Aorta (tissue), 5 donors: ENCODE measurements around the gene ACAD8. TPM values are rescaled to one million over a fixed set of nuclear protein-coding genes. Genes with fewer than 3 reads are reported as not detected.
"Not testable (repeated sequence)": the region's sequence is repeated elsewhere in the genome, so short reads cannot be mapped to it uniquely, and the experiment has no call there.

Experiments
- ATAC-seq: fragments of 200-7000 bp; cut with Tn5 transposase; one replicate; pipeline ENCODE4 v1.9.1; 2022; ENCODE audit warnings: moderate library complexity; ENCODE audit not compliant: low FRiP score
- DNase-seq, 2 donors: peaks; one replicate each; pipeline ENCODE4 v3.0.0-alpha.2; 2020
- H3K27ac ChIP-seq, 2 donors: one replicate each; pipeline ENCODE4 v1.5.1; 2013; ENCODE audit warnings: low read length in 2 of 2, mild to moderate bottlenecking in 2 of 2, moderate library complexity in 2 of 2, control low read depth in 1 of 2, inconsistent platforms in 1 of 2, low read depth in 1 of 2
- H3K27me3 ChIP-seq, 2 donors: one replicate each; pipeline ENCODE4 v1.6.1; 2013; ENCODE audit warnings: control low read depth in 1 of 2, low read length in 1 of 2, mild to moderate bottlenecking in 1 of 2, moderate library complexity in 1 of 2; ENCODE audit not compliant: insufficient read depth in 2 of 2, control insufficient read depth in 1 of 2
- H3K36me3 ChIP-seq, 2 donors: one replicate each; pipeline ENCODE4 v1.6.1; 2013; ENCODE audit warnings: control low read depth in 1 of 2, low read length in 1 of 2, mild to moderate bottlenecking in 1 of 2; ENCODE audit not compliant: insufficient read depth in 2 of 2, control insufficient read depth in 1 of 2
- H3K4me1 ChIP-seq, 2 donors: one replicate each; pipeline ENCODE4 v1.6.1; 2013; ENCODE audit warnings: low read length in 2 of 2, control low read depth in 1 of 2, mild to moderate bottlenecking in 1 of 2, moderate library complexity in 1 of 2; ENCODE audit not compliant: insufficient read depth in 2 of 2, control insufficient read depth in 1 of 2
- H3K4me3 ChIP-seq, 2 donors: one replicate each; pipeline ENCODE4 v1.5.1; 2013; ENCODE audit warnings: low read length in 2 of 2, control low read depth in 1 of 2, mild to moderate bottlenecking in 1 of 2
- H3K9me3 ChIP-seq: one replicate; pipeline ENCODE4 v1.6.1; 2013; ENCODE audit warnings: mild to moderate bottlenecking, low read length; ENCODE audit not compliant: control insufficient read depth
- WGBS, 2 donors: extraction: QIAGEN DNeasy Blood & Tissue Kit; methylation state at CpG; one replicate each; pipeline ENCODE4 v1.1.7; 2013; 5-methylcytosine and 5-hydroxymethylcytosine counted together
- intact Hi-C, 2 donors: fragments of 100-400 bp; cut with DNase I; formaldehyde crosslinking; loops; one replicate each; pipeline versions ENCODE4 v1.14.2 to v1.15.0; 2022
- polyA plus RNA-seq, 2 donors: library from polyadenylated mRNA; stranded (reverse); fragments of 200-250 nt; gene quantifications; one replicate each; pipeline ENCODE4 v1.2.3, GENCODE V29; 2013
- total RNA-seq, 2 donors: library from RNA; stranded (reverse); fragmentation: NEBNext Ultra II Directional; extraction: Animal tissue kit (Norgen Biotek cat#: 25700); gene quantifications; one replicate each; pipeline ENCODE4 v1.2.1, GENCODE V29; 2021
- donor health status: healthy with polysubstance abuse.
- donor health status: Bipolar disorder and iron deficiency.
- donor health status: DM: no; HTN: no; CAD: no.
- donor health status: DM: no; HTN: no; CAD: no.
- donor health status: DM: yes; HTN: yes; CAD: no.

ACAD8 gene
- total and polyA plus RNA-seq, 4 donors: 7.8 to 25.3 (median 19.6) TPM

DNA sequence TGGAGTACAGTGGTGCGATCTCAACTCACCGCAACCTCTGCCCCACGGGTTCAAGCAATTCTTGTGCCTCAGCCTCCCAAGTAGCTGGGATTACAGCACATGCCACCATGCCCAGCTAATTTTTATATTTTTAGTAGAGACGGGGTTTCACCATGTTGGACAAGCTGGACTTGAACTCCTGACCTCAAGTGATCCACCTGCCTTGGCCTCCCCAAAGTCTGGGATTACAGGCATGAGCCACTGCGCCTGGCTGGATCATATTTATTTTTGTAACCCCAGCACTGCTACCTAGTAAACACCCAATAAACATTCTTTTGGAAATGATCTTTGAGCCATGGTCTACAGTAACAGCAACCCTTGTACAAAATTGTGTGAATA is 1.8 kb downstream of the ACAD8 start:
- not testable (repeated sequence) for DNase-seq, H3K36me3 ChIP-seq, H3K27ac ChIP-seq, H3K4me1 ChIP-seq, ATAC-seq, H3K27me3 ChIP-seq, H3K9me3 ChIP-seq, H3K4me3 ChIP-seq
- 97 to 98% methylated on average over 5 of the region's 5 CpGs for WGBS, 2 donors
- intact Hi-C loops: loop anchor here in 1 of 2 donors (10.0 kb wide), 1 partner anchor 330 kb away; no protein-coding TSS in a partner anchor

DNA sequence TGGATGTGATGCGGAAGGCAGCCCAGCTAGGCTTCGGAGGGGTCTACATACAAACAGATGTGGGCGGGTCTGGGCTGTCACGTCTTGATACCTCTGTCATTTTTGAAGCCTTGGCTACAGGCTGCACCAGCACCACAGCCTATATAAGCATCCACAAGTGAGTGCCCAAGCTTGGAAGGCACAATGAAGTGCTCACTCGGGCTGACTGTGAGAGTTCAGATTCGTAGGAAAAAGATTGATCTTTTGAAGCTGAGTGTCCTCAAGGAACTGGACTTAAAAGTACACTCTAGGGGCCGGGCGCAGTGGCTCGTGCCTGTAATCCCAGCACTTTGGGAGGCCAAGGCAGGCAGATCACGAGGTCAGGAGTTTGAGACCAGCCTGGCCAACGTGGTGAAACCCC is 3.7 kb downstream of the ACAD8 start:
- Histone ChIP-seq H3K27me3 (no peaks in the 10 kb centered on the region), H3K27ac (no peak overlapping the region), H3K4me3 (no peak overlapping the region), H3K4me1 (no peaks in the 10 kb centered on the region), H3K36me3 (peaks cover 3 to 4% of the 10 kb centered on the region in 2 donors), H3K9me3 (no peaks in the 10 kb centered on the region)
- DNase-seq (no peak), ATAC-seq (no peak)
- 89 to 93% methylated on average over 11 of the region's 11 CpGs for WGBS, 2 donors
- intact Hi-C loops: loop anchor here in 1 of 2 donors (10.0 kb wide), 1 partner anchor 332 kb away; no protein-coding TSS in a partner anchor

DNA sequence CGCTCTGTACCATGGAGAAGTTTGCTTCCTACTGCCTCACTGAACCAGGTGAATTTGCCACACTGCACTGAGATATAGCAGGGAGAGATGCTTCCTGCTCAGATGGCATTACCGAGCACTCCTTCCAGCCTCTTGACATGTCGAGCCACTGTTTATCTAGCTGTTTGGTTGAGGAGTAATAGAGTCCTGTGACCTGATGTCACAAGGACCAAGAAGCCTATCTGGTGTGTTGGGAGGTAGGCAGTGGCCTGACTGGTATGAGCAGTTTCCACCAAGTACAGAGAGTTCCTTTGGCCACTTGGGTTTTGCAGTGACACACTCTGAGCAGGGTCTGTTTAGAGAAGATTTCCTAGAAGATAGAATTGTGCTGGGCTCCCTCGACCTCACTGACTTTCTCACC is 5.2 kb downstream of the ACAD8 start:
- intact Hi-C loops: loop anchor here in 1 of 2 donors (10.0 kb wide), 1 partner anchor 334 kb away; no protein-coding TSS in a partner anchor
- Histone ChIP-seq H3K27me3 (no peaks in the 10 kb centered on the region), H3K4me3 (no peak overlapping the region), H3K36me3 (peaks cover 4 to 6% of the 10 kb centered on the region in 2 donors), H3K9me3 (no peaks in the 10 kb centered on the region), H3K4me1 (no peaks in the 10 kb centered on the region), H3K27ac (no peak overlapping the region)
- DNase-seq: no peak
- 86 to 89% methylated on average over 4 of the region's 4 CpGs for WGBS, 2 donors
- ATAC-seq: no peak

DNA sequence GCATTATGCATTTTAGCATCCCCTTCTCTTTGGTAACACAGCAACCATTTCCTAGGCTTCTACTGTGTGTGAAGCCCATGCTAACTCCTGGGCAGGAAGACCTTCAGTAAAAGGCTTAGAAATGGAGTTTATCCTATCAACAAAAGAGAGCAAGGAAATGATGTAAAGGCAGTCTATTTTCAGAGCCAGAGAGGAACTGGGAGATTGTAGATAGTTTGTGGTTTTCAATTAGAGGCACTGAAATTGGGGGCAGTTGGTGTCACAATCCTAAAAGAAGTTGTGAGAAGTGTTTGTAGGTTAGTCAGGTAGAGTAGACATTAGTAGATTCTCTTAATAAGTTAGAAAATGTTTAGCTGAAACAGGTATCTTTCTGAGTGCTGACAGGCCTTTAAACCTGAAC is 7.1 kb downstream of the ACAD8 start:
- Histone ChIP-seq H3K36me3 (peaks cover 4 to 8% of the 10 kb centered on the region in 2 donors), H3K27me3 (no peaks in the 10 kb centered on the region), H3K9me3 (no peaks in the 10 kb centered on the region), H3K4me3 (no peak overlapping the region), H3K27ac (no peak overlapping the region), H3K4me1 (no peaks in the 10 kb centered on the region)
- ATAC-seq (no peak), DNase-seq (no peak)
- intact Hi-C loops: no loop called here

DNA sequence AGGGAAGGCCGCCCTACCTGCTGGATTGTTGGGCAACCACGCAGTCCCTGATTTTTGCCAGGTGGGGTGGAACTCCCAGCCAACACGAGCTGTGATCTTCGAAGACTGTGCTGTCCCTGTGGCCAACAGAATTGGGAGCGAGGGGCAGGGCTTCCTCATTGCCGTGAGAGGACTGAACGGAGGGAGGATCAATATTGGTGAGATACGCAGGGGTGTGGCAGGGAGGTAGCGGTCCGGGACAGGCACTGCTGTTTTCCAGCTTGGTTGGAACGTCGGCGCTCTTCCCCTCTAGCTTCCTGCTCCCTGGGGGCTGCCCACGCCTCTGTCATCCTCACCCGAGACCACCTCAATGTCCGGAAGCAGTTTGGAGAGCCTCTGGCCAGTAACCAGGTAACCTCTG is 7.6 kb downstream of the ACAD8 start:
- Histone ChIP-seq H3K9me3 (no peaks in the 10 kb centered on the region), H3K27ac (no peak overlapping the region), H3K36me3 (peaks cover 4 to 8% of the 10 kb centered on the region in 2 donors), H3K27me3 (no peaks in the 10 kb centered on the region), H3K4me3 (no peak overlapping the region), H3K4me1 (no peaks in the 10 kb centered on the region)
- DNase-seq: peak in 1 of 2 donors; percentile 57
- WGBS, 2 donors: 93 to 94% methylated on average over 16 of the region's 16 CpGs
- intact Hi-C loops: no loop called here
- ATAC-seq: no peak

DNA sequence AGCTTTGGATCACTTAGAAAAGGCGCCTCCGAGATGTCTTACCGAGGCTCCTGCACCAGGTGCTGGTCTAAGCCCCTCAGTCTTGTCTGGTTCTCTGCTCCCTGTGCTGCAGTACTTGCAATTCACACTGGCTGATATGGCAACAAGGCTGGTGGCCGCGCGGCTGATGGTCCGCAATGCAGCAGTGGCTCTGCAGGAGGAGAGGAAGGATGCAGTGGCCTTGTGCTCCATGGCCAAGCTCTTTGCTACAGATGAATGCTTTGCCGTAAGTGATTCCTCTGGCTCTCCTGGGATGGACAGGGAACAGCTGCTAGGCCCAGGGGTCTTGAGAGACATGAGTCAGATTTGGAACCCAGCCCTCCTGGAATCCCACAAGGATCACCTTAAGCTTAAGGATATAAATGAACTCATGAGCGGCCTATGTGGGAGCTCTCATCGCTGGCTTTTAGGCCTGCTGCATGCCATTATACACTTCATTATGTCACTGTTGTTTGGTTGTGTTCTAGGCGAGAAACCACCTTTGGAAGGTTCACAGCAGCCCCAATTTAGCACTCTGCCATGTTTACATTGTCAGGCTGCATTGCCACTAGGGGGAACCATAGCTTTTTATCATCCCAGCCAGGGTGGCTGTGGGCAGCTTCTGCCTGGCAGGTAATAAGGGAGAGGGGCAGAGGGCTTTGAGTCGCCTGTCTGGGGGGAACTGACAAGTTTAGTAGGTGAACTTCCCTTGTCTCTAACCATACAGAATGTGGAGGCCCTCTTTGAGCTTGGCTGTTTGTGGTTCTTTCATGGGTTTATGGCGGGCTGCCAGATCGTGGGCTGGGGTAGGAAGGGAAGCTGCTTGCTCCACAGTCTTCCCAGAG is 8.5 kb downstream of the ACAD8 start:
- Histone ChIP-seq H3K36me3 (peaks cover 4 to 8% of the 10 kb centered on the region in 2 donors), H3K27ac (no peak overlapping the region)

DNA sequence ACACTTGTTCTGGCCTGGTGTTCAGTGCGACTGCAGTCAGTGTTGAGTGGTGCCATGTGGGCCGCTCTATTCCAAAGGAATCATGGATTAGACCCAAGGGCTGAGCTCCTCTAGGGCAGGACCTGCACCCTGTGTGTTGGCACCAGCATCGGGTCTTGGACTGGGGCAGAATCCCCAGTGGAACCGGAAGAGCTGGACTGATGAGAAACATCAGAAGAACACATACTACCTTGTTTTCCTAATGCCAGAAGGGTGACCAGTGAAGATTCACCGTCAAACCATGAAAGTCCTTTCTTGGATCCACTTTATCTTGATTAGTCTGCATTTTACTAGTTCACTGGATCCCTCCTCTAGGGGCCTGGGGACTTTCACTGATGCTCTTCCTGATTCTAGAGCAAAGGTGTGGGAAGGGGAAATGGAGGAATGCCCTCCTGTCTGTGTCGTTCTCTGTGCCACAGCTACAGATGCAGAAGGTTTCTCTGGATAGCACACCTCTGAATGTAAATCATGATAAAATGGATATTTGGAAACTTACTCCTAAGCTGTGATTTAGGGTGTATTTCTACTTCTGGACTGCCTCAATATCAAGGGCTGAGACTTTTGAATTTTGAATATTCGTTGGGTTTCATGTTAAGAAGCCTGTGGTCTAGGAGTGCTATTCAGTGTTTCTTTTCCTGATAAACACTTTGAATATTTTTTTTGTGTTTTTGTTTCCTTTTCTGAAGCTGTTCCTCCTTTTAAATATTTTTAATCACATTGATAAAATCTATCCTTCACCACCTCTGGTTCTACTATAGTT is 11.8 kb downstream of the ACAD8 start:
- 87 to 89% methylated on average over 7 of the region's 7 CpGs for WGBS, 2 donors
- Histone ChIP-seq H3K27me3 (no peaks in the 10 kb centered on the region), H3K4me3 (no peak overlapping the region), H3K9me3 (no peaks in the 10 kb centered on the region), H3K27ac (no peak overlapping the region), H3K4me1 (no peaks in the 10 kb centered on the region), H3K36me3 (peaks cover 0 to 5% of the 10 kb centered on the region in 2 donors)
- intact Hi-C loops: no loop called here
- ATAC-seq (no peak), DNase-seq (no peak)

More for the DNA sequence above, 8.5 kb downstream of the ACAD8 start:
- intact Hi-C loops: no loop called here
- no peaks in the 10 kb centered on the region for H3K9me3 ChIP-seq
- H3K4me3 ChIP-seq: no peak overlapping the region
- ATAC-seq (no peak), DNase-seq (no peak)
- H3K27me3 ChIP-seq: no peaks in the 10 kb centered on the region
- H3K4me1 ChIP-seq: no peaks in the 10 kb centered on the region
- 86 to 89% methylated on average over 14 of the region's 14 CpGs for WGBS, 2 donors

DNA sequence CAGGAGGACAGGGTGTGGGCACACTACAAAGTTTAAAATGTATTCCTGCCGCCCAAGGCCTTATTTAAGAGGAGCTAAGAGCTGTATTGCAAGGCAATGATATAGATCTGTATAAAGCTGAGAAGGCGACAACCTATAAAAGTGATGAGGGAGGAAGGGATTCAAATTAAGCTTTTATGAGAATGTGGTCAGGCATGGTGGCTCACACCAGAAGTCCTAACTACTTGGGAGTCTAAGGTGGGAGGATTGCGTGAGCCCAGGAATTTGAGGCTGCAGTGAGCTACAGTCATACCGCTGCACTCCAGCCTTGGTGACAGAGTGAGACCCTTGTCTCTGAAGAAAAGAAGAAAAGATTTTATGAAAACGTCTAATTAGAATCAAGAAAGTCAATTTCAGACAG is 13.1 kb downstream of the ACAD8 start:
- Histone ChIP-seq H3K4me1 (no peaks in the 10 kb centered on the region), H3K36me3 (peaks cover 0 to 5% of the 10 kb centered on the region in 2 donors), H3K4me3 (no peak overlapping the region), H3K27me3 (no peaks in the 10 kb centered on the region), H3K9me3 (no peaks in the 10 kb centered on the region), H3K27ac (no peak overlapping the region)
- WGBS, 2 donors: 88 to 90% methylated on average over 5 of the region's 5 CpGs
- ATAC-seq (no peak), DNase-seq (no peak)
- intact Hi-C loops: no loop called here
